HG03280 (cell line): ENCODE results near the gene GINS2.
A peak's percentile ranks its signal among the peaks of the same experiment; 100 is the strongest.

ENCODE experiments used
- ATAC-seq: cut with Tn5 transposase; IDR thresholded peaks from one replicate; pipeline ENCODE4 v1.9.1; 2021; ENCODE audit warnings: mild to moderate bottlenecking, moderate library complexity; ENCODE audit not compliant: unreplicated experiment

The GINS2 gene

GRCh38 chr16:85690469-85691064 lies 1.8 kb upstream of the GINS2 start:
- no peak for ATAC-seq

- no peak for ATAC-seq
Measured at GRCh38 chr16:85689950-85690320, 1.2 kb upstream of the GINS2 start.

- no peak for ATAC-seq
Measured at GRCh38 chr16:85689285-85689949, 663 bp upstream of the GINS2 start.

GRCh38 chr16:85687651-85688471 lies 893 bp downstream of the GINS2 start:
- peak; percentile 1 for ATAC-seq

- no peak for ATAC-seq
Measured at GRCh38 chr16:85686912-85687591, 1.7 kb downstream of the GINS2 start.

- no peak for ATAC-seq
Measured at GRCh38 chr16:85685251-85685650, 3.5 kb downstream of the GINS2 start.

- no peak for ATAC-seq
Measured at GRCh38 chr16:85683363-85683762, 5.4 kb downstream of the GINS2 start.

- ATAC-seq, result no peak
Measured at GRCh38 chr16:85682516-85682915, 6.2 kb downstream of the GINS2 start.

GRCh38 chr16:85681255-85681654 lies 7.5 kb downstream of the GINS2 start:
- no peak for ATAC-seq

GRCh38 chr16:85680352-85680944 lies 8.3 kb downstream of the GINS2 start:
- no peak for ATAC-seq

- no peak for ATAC-seq
Measured at GRCh38 chr16:85679870-85680269, 8.9 kb downstream of the GINS2 start.

GRCh38 chr16:85678821-85679220 lies 9.9 kb downstream of the GINS2 start:
- no peak for ATAC-seq

GRCh38 chr16:85678016-85678415 lies 10.7 kb downstream of the GINS2 start:
- no peak for ATAC-seq

GRCh38 chr16:85677383-85677967 lies 11.3 kb downstream of the GINS2 start:
- no peak for ATAC-seq

GRCh38 chr16:85676466-85676865 lies 12.3 kb downstream of the GINS2 start:
- ATAC-seq, result no peak

GRCh38 chr16:85675251-85675874 lies 13.4 kb downstream of the GINS2 start:
- ATAC-seq, result no peak

GRCh38 chr16:85674828-85675227 lies 13.9 kb downstream of the GINS2 start:
- peak; percentile 63 for ATAC-seq

- ATAC-seq, result no peak
Measured at GRCh38 chr16:85674418-85674755, 14.4 kb downstream of the GINS2 start.

- no peak for ATAC-seq
Measured at GRCh38 chr16:85673529-85674417, 15.0 kb downstream of the GINS2 start.
